Stimulated activated CD4-positive, alpha-beta T cell treated with anti-CD3 and anti-CD28 coated beads, Interleukin-15, amount 100 ng/mL, for 24 hours (primary cell): ENCODE measurements around the gene KCNQ5.

ENCODE experiments used
- DNase-seq: peaks from one replicate; pipeline ENCODE4 v3.0.0-alpha.2; 2020

Gene KCNQ5

DNA sequence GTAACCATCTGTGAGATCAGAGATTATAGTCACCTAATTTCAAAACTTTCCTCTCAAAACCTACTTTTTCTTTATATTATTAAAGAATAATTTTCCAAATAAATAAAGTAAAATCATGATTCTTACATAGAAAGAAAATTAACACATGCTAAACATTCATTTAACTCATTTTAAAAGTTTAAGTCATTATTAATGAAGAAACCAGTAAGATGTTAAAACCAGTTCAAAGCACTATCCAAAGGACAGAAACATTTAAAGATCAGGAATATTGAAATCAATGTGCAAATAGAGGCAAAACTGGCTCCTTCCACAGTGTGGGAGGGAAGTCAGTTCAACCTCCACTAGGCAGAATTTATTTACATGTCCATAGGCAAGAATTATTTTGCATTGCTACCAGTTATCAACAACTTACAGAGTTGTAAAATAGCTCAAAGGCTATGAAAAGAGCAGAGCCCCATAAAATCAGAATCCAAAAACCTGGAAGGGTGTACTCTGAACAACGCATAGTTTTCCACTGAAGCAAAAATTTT, 456.5 kb downstream of the KCNQ5 start:
- DNase-seq, result no peak

DNA sequence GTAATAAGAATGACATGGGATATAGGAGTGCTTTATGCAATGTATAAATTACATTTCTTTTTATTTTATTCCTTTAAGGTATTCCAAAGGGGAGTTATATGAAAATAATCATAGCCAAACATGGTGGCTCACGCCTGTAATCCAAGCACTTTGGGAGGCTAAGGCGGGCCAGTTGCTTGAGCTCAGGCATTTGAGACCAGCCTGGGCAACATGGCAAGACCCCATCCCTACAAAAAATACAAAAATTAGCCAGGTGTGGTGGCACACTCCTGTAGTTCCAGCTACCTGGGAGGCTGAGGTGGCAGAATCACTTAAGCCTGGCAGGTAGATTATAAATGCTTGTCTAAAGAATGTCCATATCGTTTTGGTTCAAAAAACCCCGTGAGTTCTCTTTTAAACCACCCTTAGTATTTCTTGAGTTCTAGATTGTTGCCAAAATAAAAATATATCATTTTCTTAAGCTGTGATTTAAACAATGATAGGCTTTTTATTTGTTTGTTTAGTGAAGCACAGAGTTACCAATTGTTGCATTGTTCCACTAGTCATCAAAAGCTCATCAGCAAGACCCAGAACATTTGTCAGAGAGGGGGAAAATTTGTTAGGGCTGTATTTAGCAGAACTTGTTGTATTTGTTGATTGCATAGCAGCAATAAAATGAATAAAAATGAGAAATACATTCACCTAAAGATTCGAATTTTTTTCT, 457.2 kb downstream of the KCNQ5 start:
- no peak for DNase-seq

DNA sequence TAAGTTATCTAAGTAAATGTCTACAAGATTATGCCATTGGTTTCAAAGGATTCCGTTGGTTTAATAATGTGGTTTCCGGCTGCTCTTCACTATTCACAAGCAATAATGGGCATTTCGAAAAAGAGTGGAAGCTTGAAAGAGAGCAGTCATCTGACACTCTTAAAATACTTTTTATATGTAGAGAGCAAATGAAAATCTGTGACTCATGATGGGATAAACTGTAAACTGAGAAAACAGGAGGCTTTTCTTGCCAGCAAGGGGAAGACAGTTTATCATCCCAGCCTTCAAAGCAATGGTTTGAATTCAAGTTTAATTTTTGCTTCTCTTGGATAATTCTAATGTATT, 457.7 kb downstream of the KCNQ5 start:
- no peak for DNase-seq

DNA sequence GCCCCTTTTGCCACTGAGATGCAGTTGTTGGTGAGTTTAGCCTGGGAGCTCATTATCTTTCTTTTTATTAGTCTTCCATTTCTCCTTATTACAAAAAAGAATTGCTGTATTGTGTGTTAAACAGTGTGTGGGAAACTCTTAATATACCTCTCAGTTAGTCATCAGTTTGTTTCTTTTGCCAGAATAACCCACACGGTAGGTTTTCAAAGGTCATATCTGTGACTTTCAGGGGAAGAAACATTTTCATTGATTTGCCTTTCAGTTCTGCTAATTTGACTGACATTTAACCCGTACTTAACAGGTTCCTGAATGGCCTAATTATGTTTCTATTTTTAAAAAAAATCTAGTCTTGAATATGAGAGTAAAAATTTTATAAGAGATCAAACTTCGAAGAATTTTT, 458.1 kb downstream of the KCNQ5 start:
- DNase-seq, result no peak

DNA sequence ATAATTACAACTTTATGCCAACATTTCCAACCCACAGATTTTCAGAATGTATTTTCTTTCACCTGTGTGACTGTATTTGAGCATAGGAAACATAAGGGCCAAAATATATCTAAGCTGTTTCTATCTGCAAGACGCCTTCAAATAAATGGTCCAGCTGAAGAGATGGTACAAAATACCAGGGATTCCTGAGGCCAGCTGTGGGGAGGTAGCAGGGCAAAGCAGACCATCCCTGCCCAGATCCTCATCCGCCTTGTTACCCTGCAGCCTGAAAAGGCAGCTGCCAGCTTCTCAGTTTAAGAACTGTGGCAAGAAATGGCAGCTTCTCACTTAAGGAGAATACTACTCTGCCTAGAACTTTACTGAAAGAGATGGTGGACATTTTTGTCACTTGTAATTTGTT, 460.1 kb downstream of the KCNQ5 start:
- DNase-seq, result no peak

DNA sequence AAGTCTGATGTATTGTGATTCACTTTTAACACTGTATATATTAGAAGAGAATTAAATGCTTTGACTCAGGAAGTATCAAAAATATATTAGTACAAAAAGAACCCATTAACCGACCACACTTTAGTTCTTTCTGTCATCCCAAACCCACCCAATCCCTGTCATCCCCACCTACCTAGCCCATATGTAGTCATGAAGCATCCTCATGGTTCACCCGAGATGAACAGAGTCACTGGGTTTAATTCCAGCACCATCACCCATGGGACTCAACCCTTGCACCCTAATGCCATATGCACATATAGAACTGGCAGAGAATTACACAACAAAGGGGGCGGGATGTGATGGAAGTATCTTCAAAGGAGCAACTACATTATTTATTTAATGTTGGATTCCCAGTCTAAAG, 462.0 kb downstream of the KCNQ5 start:
- no peak for DNase-seq

DNA sequence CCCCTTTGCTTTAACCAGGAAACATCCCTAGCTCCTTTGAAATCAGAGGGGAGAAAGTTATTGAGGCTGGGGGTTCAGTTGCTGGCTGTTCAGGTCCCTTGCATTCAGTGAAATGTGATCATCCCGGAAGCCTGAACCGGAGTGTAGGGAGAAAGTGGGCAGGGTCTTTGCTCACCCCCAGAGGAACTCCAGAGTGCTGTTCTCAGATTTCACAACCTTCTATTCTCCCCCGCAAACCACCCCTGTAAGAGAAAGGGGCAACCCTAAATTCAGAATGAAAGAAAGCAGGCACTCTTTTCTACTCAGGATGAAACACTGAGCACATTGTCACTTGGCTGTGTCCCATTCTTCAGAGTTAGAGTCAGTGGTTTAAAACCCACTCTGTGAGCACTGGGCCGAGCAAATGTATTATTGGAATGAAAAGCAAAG, 463.6 kb downstream of the KCNQ5 start:
- no peak for DNase-seq

DNA sequence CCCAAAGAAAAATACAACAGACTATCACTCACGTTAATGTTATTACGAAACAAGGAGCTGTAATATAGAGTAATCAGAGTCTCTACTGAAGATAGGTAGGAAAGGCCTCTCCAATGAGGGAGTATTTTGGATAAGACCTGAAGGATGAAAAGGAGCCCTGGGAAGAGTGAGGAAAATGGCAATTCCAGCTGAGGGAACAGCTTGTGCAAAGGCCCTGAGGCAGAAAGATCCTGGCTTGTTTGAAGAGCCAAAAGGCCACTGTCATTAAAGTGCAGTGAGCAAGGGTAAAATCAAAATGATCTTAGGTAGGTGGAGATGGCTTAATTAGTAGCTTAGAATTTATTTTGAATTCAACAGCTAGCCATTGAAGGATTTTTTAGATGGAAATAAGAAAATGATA, 464.9 kb downstream of the KCNQ5 start:
- DNase-seq, result no peak

DNA sequence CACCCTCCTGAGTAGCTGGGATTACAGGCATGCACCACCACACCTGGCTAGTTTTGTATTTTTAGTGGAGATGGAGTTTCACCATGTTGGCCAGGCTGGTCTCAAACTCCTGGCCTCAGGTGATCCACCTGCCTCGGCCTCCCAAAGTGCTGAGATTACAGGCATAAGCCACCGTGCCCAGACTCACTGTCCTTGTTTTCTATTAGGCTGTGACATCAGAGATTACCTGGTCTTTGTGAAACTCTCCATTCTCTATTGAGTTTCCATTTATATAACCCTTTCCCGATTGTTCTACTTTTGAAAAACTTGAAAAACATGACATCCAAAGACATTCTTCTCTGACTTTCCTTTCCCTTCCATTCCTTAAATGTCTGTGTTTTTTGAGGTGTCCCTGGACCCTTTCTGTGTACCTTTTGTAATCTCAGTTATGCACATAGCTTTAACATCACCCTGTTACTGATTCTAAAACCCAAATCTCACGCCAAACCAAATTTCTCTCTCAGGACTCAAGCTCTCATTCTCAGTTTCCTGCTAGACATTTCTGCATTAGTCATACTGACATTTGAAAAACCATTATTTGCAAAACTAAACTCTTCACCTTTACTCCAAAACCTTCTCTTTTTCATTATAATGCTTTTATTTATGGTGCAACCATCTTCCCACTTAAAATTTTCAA, 466.4 kb downstream of the KCNQ5 start:
- DNase-seq, result no peak

DNA sequence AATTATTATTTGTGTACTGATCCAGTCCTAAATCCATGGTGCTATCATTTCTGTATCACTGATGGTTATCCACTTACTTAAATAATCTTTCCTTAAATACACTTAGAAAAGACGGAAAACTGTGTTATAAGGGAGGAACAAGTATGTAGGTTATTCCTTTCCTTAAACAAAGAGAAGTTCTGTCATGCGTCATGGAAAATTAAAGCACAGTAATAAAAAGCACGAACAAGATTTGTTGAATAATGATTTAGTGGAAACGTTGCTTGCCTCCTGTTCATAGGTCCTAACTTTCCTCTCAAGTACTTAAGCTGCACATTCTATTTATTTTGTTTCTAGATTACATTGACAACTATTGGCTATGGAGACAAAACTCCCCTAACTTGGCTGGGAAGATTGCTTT, 483.1 kb downstream of the KCNQ5 start:
- DNase-seq, result no peak

DNA sequence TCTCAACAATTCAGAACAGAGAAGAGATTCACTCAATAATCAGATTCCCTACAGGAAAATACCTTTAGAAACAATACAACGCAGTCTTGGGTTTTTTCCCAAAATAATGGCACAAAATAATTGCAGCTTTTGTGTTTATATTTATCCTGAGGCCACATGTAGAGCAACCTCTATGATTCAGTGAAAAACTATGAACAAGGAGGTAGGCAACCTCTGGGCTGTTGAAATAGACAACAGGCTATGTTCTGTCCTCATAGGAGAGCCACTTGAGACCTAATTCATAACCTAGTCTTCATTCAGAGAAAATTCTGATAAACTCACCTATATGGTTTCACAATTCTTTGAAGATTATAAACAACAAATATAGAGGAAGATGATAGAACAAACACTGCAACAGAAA, 485.2 kb downstream of the KCNQ5 start:
- DNase-seq, result no peak

DNA sequence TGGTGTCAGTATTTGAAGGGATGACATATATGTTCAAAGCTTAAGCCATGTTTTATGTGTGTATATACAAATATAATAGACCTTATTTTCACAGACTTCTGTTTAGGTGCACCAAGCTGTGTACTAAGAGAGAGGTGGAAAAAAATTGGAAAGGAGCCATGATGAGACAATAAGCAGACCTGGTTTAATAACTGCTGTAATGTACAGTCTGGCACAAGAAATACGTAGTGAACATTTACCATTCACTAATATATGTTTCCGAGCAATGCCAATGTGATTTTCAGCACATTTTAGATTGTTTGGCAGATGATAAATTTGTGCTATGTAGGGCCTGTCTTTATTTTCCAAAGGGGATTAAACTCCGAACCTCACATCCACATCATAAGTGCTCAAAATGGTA, 487.1 kb downstream of the KCNQ5 start:
- no peak for DNase-seq

DNA sequence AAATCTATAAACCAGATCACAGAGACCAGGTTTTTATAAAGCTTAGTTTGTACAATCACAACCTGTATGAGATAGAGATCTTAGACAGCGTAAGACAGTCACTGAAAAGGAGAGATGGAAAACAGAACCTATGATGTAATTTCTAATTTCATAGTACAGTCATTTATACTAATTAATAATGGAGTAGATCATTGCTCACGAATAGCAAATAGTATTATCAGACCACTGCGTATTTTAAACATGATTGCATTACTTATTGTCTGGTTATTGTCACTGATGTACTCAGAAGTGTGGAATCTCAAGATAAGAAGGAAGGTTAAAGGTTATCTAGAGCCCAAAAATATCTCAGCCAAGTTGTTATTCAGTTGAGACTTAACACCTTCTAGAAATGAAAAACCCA, 487.8 kb downstream of the KCNQ5 start:
- DNase-seq, result no peak

DNA sequence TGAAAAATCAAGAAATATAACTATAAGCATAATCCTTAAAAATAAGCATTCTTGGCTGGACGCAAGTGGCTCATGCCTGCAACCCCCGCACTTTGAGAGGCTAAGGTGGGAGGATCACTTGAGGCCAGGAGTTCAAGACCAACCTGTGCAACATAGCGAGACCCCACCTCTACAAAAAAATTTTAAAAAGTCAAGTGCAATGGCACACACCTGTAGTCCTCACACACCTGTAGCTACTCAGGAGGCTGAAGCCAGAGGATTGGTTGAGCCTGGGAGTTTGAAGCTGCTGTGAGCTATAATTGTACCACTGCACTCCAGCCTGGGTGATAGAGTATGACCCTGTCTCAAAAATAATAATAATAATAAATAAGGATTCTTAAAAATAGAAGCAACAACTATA, 494.5 kb downstream of the KCNQ5 start:
- no peak for DNase-seq

DNA sequence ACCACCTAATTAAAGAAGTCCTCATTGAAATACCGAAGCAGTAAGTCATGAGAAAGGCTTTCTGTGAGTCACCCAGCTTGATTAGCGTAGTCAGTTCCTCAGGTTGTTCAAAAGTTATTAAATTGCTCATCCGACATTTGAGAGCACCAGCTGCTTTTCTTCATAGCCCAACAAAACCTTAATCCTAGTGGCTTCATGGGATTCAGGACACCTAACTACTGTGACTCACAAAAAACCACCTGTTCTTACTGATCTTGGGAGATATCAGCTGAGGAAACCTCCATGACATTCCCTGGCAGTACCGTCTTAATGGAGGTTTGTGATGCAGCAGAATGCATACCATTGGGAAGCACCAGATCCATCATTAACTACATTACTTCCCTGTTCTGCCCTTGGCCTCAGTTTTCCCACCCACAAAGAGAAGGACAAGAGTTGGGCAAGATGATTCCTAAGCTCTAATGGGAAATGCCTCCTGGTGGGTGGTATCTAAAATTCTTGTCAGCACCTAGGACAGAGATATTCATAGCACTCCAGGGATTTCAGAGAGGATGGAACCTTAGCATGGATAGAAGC, 499.6 kb downstream of the KCNQ5 start:
- no peak for DNase-seq

DNA sequence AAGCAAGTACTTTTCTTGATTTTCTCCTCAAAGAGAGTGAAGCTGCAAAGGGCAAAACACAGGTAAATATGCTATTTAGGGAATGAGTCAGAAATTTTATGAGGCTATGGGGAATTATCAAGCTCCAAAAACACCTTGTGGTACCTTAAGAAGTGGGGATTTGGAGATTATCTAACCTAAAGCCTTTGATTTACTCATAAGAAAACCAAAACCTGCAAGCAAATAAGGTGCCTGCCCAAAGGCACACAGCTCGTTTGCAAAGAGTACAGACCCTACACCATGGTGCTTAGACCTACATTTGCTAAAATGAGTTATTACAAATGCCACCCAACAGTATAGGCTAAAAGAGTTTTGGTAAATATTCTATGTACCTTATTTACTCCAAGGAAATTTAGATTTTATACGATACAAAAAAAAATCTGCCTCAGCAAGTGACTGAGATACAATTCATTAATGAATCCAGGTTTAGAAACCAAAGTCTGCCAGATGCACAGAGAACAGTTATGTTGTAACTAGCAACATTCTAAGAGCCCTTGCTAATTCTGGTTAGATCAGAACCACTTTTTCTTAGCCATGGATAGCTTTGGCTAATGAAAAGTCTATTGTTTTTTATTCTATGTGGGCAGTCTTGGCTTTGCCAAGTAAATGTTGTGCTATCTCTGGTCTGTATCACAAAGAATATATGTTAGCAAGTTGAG, 501.9 kb downstream of the KCNQ5 start:
- no peak for DNase-seq

DNA sequence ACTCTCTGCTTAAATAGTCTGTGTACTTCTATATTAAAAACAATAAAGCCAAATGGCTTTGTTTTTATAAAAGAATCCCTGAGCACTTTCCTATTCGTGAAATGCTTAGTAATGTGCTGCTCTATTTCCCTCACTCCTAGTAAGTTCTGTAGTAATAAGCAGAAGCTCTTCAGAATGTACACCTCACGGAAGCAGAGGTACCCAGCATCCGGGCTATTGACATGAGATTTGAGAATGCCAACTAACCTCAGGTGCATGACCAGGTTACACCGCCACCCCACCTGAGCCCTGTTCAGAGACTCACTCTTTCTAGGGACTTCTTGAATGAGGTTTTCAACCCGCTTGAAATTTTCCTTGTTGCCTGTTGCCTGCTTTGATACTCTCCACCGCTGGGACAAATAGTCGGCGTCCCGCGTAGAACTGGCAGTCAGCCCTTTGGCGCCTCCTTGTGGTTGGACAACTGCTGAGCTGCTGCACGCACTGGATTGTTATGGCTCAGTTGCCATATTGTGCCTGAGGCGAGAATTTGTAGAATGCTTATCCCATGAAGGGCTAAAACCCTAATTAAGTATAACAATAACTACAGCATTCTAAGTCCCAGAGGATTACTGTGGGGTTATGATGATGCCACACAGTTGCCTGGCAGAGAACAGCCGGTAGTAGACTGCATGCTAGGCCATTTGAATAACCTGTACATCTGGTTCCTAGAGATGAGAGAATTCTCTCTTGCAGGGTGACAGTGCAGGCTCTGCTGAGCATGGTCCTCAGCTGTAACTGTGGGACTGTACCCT, 508.0 kb downstream of the KCNQ5 start:
- peak; percentile 91 for DNase-seq

DNA sequence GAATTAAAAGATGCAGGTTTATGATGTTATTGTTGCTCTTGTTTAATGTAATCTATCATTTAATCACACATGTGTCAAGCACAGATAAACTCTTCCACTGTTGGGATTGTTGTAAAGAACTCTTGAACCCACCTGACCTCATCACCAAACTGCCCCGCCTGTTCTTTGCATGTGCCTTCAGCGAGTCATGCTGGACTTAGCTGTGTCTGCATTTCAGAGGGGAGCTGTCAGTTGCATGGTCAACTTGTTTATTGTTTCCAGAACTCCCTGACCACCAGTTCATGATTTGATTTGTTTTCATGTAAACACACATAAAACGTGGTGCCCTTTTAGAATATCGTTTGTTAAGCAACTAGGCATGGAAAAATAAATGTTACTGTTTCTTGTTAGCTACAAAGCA, 509.8 kb downstream of the KCNQ5 start:
- no peak for DNase-seq

DNA sequence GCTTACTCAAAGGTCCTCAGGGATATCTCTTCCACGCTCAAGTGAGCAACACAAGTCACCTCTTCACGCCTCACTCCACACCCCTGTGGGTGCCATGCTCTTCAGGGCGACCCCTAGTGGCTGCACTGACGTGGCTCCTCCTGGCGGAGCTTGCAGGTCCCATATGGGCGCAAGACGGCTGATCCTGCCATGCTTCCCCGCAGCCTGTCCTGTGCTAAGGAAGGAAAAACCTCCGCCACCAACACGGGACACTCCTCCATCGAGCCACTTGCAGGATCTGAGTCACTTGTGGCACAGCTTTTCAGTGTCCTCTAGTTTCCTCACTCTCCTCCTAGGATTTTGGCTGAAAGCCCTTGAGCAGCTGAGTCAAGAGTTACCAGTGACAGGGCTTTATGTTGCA, 512.7 kb downstream of the KCNQ5 start:
- peak; percentile 58 for DNase-seq

DNA sequence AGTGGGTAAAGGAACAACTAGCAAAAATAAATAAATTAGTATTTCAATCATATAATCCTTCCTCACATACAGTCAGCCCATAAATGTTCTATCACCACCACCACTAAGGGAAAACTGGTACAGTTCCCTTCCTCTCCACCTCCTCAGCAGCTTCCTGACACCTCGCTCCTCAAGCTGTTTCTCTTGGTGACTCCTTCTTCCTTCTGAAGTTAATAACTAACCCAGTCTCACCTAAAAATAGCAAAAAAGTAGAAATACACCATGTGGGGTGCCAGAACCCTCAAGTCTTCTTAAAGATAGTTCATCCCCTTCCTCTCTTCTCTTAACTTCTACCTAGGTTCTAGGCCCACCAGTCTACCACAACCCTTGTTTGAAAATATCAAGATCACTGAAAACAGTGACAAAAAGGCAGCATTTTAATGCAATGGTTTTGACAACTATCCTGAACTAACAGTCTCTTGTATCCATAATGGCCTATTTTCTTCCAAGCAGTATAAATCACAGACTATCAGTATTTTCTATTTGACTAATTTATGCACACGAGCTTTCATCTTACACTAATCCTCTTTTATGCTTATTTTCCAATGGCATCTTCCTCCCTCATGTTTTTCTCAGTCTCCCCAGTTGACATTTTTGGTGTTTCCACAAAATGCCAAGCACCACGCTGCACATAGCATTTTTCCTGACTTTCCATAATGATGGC, 518.0 kb downstream of the KCNQ5 start:
- DNase-seq, result no peak

DNA sequence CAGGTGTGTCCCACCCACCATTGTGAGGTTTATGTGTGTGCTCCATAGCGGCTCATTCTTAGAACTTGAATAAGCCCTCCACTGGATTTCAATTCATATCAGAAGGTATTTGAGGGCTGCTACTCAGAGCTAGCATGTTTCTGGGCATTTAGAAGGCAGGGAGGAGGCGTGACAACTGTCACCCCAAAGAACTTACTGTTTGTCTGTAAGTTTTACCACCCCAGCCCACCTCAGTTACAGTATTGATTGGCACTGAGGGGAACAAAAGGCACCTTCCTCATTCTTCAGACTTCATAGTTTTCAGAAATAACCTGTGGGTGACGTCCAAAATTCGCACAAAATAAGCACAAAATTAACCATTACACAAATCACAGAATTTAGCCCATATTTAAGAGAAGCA, 521.7 kb downstream of the KCNQ5 start:
- DNase-seq, result no peak

DNA sequence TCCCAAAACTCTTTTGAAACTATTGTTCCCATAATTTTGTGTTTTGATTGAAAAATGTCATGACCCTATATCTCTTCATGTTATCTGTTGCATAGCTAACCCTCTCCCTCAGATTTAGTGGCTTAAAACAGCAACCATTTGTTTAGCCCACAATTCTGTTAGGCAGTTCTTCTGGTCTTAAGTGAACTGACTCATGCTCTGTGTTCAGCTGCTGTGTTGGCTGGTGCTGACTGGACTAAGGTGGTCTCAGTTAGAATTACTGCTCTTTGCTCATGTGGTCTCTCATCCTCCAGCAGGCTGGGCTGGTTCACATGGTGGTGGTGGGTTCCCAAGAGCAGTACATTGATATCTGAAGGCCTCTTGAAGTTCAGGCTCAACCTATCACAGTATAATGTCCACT, 522.7 kb downstream of the KCNQ5 start:
- no peak for DNase-seq
